Endothelial cell (in vitro differentiated cells): ENCODE measurements around the gene SEPTIN5. TPM values are rescaled to one million over a fixed set of nuclear protein-coding genes. Genes with fewer than 3 reads are reported as not detected.

Experiments
- DNase-seq: peaks from one replicate; pipeline ENCODE4 v3.0.0; 2021; ENCODE audit warnings: low spot score
- H3K27ac Mint-ChIP-seq: one replicate; pipeline ENCODE4 v1.8.0; 2021; ENCODE audit warnings: mixed read lengths, inconsistent platforms; ENCODE audit not compliant: unreplicated experiment
- H3K27me3 Mint-ChIP-seq: one replicate; pipeline ENCODE4 v1.8.0; 2021; ENCODE audit warnings: mild to moderate bottlenecking, moderate library complexity, mixed read lengths, inconsistent platforms; ENCODE audit not compliant: unreplicated experiment
- H3K36me3 Mint-ChIP-seq: one replicate; pipeline ENCODE4 v1.8.0; 2021; ENCODE audit warnings: mild to moderate bottlenecking, low read depth, mixed read lengths, inconsistent platforms; ENCODE audit not compliant: unreplicated experiment
- H3K4me1 Mint-ChIP-seq: one replicate; pipeline ENCODE4 v1.8.0; 2021; ENCODE audit warnings: mild to moderate bottlenecking, mixed read lengths, inconsistent platforms; ENCODE audit not compliant: unreplicated experiment
- H3K4me3 Mint-ChIP-seq: one replicate; pipeline ENCODE4 v1.8.0; 2021; ENCODE audit warnings: mild to moderate bottlenecking, mixed read lengths, inconsistent platforms; ENCODE audit not compliant: unreplicated experiment
- H3K9me3 Mint-ChIP-seq: one replicate; pipeline ENCODE4 v1.8.0; 2021; ENCODE audit warnings: mixed read lengths, inconsistent platforms; ENCODE audit not compliant: unreplicated experiment
- CTCF ChIP-seq: fragments of 200-600 bp; sonication (generic); IDR thresholded peaks from one replicate; pipeline ENCODE4 v1.5.0; 2021; ENCODE audit warnings: antibody characterized with exemption; ENCODE audit not compliant: unreplicated experiment
- total RNA-seq: library from RNA; stranded (reverse); fragmentation: NEBNext Ultra II Directional; extraction: Animal tissue kit (Norgen Biotek cat#: 25700); gene quantifications from one replicate; pipeline ENCODE4 v1.2.1, GENCODE V29; 2021; ENCODE audit not compliant: unreplicated experiment

SEPTIN5 gene
- total RNA-seq, 1 donor from 2014 or later = 2.3 TPM

- no peak for DNase-seq
- no peak for TF ChIP-seq CTCF
- Mint-ChIP-seq H3K27me3 (peaks cover 29% of the 10 kb centered on the region), H3K4me1 (peaks cover 34% of the 10 kb centered on the region), H3K4me3 (peak overlapping the region; percentile 32), H3K9me3 (no peaks in the 10 kb centered on the region), H3K36me3 (peaks cover 6% of the 10 kb centered on the region), H3K27ac (no peak overlapping the region)
Observed at GRCh38 chr22:19760951-19761724, 46.8 kb downstream of the SEPTIN5 start.

DNA sequence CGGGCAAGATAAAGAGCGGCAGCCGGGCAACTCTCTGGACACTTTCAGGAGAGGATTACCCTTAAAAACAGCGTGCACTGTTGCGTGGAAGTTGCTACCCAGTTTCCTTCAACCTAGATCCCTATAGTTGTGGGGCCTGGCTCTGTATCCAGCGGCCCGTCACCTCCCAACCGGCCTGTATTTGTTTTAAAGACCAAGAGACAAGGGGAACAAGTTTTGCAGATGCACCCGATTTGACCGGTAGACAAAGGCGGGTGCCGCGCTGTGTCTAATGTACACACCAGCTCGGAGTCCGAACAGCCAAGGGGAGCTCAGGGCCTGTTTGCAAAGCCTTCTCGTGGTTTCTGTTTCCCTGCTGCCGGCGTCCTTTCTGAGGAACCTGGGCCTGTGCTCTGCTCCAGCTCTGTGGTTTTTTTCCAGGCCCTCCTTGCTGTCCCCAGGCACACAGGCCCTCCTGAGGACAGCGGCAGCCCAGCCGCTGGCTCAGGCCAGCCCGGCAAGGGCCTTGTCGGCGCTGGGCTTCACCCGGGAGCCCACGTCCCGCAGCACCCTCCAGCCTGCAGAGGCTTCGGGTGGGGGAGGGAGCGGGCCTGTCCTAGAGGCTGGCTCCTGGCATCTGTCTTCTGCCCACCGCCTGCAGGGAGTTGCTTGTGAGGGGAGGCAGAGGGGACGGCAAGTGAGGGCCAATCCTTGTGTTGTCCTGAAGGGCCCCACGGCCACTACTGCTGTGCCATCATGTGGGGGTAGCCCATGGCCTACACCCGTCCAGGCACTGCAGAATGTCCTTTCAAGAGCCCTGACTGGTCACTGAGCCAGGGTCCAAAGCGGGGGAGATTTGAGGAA is 47.6 kb downstream of the SEPTIN5 start:
- H3K27me3 Mint-ChIP-seq = peaks cover 29% of the 10 kb centered on the region
- H3K27ac Mint-ChIP-seq = no peak overlapping the region
- H3K4me1 Mint-ChIP-seq = peaks cover 34% of the 10 kb centered on the region
- H3K36me3 Mint-ChIP-seq = peaks cover 6% of the 10 kb centered on the region
- no peak for DNase-seq
- no peak for TF ChIP-seq CTCF
- H3K4me3 Mint-ChIP-seq = peak overlapping the region; percentile 32
- H3K9me3 Mint-ChIP-seq = no peaks in the 10 kb centered on the region

- Mint-ChIP-seq H3K4me3 (no peak overlapping the region), H3K27me3 (peaks cover 23% of the 10 kb centered on the region)
- no peak for DNase-seq
Observed at GRCh38 chr22:19762568-19763457, 48.5 kb downstream of the SEPTIN5 start.

More at GRCh38 chr22:19762568-19763457, 48.5 kb downstream of the SEPTIN5 start:
- Mint-ChIP-seq H3K4me1 (peaks cover 30% of the 10 kb centered on the region), H3K36me3 (peaks cover 6% of the 10 kb centered on the region), H3K27ac (no peak overlapping the region), H3K9me3 (no peaks in the 10 kb centered on the region)
- TF ChIP-seq CTCF = no peak
